ENCODE results near the gene MAPK9.

MAPK9 gene

DNA sequence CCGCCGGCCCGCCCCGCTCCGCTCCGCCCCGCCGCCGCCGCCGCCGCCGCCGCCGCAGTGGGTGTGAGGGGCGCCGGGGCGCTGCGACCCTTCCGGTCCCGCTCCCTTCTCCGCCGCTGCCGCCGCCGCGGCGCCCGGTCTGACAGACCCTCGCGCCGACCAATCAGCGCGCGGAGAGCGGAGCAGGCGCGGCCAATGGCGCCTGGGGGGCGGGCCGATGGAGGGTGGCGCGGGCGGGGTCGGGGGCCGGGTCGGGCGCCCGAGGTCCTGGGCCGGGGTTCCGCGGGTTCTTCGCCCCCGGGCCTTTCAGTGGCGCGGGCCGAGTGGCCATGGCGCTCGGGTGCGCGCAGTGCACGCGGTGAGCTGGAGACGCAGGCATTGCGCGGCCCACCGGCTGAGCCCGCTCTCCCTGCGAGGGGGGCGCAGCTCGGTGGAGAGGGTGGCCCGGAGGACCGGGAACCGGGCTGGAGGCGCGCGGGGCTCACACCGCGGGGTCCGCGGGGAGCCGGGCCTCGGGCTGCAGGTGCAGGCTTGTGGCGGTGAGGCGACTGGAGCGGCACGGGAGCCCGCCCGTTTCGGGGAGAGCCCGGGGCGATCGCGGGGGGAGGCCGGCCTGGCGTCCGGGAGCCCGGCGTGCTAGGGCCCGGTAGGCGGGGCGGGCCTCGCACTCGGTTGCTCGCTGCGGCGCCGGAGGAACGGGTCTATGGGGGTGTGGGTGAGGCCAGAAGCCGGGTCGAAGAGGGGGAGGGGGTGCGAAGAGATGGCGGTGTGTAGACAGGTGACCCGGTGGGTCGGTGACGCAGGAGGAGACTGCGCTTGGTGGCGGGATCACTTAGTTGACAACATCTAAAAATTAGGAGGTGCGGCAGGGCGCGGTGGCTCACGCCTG, at the start of gene MAPK9:
Gene MAPK9 (minus strand): TSS at position 141 of the 889 bp plus-strand sequence. CDS start 11,522 bp downstream, outside the sequence.
- Mint-ChIP-seq H3K27me3 (no peaks in the 10 kb centered on the region), H3K36me3 (peaks cover 15% of the 10 kb centered on the region), H3K9me3 (no peaks in the 10 kb centered on the region), H3K4me1 (peaks cover 42% of the 10 kb centered on the region), H3K27ac (peak within 1 kb of the TSS; percentile 99), H3K4me3 (peak within 1 kb of the TSS; percentile 95)
- CTCF ChIA-PET: interaction anchor here (0.7 to 5.7 kb wide), 10 partner anchors 19 to 1145 kb away, joined by 3 to 88 read pairs (median 8); partner anchors contain the start of gene RASGEF1C
- DNase-seq: peak; percentile 86

DNA sequence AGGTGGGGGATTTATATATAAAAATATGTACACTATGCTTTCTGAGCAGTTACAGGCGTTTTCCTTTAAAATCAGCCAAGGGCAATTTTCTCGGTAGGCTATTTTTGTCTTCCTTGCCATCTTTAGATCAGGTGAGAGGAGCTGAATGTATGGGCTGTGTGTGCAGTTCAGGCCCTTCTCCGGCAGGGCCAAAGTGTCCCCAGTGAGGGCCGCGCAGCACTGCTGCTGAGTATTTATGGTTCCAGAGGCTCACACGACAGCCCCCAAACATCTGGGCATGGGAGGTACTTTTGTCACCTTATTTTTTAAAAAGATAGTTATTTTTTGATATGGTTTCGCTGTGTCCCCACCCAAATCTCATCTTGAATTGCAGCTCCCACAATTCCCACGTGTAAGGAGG, 49.7 kb upstream of the MAPK9 start:
- Mint-ChIP-seq H3K4me1 (no peaks in the 10 kb centered on the region), H3K27me3 (peaks cover 26% of the 10 kb centered on the region), H3K27ac (no peak overlapping the region), H3K4me3 (no peak overlapping the region), H3K9me3 (no peaks in the 10 kb centered on the region), H3K36me3 (no peaks in the 10 kb centered on the region)
- CTCF ChIA-PET: interaction anchor here (4.0 kb wide), 1 partner anchor 13 kb away, joined by 18 read pairs; no protein-coding TSS in a partner anchor
- DNase-seq: no peak

DNA sequence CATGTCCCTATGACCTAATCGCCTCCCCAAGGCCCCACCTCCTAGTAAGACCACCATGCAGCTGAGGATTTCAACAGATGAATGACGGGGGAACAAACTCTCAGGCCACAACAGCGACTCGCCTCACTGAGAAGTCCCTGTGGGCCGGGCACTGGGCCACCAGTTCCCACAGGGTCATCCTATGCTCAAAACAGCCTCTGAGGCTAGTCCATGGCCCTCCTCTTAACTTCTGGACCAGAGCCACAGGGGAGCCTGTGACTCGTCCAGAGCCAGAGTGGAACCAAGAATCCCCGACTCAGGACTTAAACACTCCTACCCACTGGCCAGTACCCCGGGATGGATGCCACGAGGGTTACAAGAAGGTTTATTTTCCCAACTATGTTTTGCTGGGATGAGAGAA, 49.0 kb upstream of the MAPK9 start:
- H3K27me3 Mint-ChIP-seq: peaks cover 21% of the 10 kb centered on the region
- no peak overlapping the region for H3K27ac Mint-ChIP-seq
- no peaks in the 10 kb centered on the region for H3K36me3 Mint-ChIP-seq
- no peak overlapping the region for H3K4me3 Mint-ChIP-seq
- no peaks in the 10 kb centered on the region for H3K4me1 Mint-ChIP-seq
- CTCF ChIA-PET: interaction anchor here (0.9 kb wide), 1 partner anchor 12 kb away, joined by 4 read pairs; no protein-coding TSS in a partner anchor
- no peak for DNase-seq
- no peaks in the 10 kb centered on the region for H3K9me3 Mint-ChIP-seq

DNA sequence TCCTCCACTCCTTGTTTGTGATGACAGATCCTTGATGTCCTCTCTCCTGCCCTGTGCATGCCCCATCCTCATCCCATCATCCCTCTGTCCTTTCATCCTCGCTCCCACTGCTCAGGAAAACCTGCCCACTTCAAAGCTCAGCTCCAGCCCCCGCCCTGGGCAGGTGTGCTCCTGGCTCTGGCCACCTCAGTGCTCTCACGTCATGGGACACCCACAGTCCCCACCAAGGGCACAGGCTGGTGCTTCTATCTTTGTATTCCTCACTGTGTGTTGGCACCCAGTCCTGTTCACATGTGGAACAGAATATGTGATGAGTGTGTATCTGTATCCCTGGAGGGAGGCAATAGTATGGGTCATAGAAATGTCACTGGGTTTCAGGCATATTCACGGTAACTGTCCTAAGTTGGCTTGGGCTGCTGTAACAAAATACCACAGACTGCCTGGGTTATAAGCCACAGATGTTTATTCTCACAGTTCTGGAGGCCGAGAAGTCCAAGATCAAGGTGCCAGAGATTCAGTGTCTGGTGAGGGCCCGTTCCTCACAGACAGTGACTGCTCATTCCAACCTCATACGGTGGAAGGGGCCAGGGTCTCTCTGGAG, 47.8 kb upstream of the MAPK9 start:
- DNase-seq: no peak
- Mint-ChIP-seq H3K9me3 (no peaks in the 10 kb centered on the region), H3K4me1 (no peaks in the 10 kb centered on the region), H3K4me3 (no peak overlapping the region), H3K27ac (no peak overlapping the region), H3K36me3 (no peaks in the 10 kb centered on the region), H3K27me3 (peaks cover 21% of the 10 kb centered on the region)
- CTCF ChIA-PET: interaction anchor here (3.2 kb wide), 1 partner anchor 11 kb away, joined by 10 read pairs; no protein-coding TSS in a partner anchor

DNA sequence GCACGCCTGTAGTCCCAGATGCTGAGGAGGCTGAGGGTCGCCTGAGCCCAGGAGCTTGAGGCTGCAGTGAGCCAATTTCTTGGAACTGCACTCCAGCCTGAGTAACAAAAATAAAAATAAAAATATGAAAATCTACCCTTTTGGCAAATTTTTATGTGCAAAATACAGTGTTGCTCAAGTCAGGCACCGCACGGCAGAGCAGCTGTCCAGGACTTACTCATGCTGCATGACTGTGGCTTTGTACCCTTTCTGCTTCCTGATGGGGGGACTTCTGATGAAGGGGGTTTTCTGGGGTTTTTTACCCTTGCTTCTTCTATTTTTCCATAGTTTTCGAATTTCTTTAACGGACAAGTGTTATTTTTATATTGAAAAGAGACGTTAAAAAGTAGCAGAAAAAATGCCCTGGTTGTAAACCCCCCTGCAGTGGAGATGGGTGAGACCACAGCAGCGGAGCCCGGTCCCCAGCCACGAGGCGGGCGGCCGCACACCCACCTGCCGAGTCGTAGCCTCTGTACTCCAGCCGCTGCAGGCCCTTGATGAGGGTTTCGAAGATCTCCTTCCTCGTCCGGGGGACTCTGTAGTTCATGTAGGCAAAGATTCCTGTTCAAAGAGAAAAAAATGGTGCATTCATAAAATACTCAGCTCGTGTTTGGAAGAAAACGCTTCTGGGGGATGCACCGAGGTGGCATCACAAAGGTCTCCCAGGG, 46.3 kb upstream of the MAPK9 start:
- H3K4me1 Mint-ChIP-seq: no peaks in the 10 kb centered on the region
- DNase-seq: no peak
- H3K36me3 Mint-ChIP-seq: no peaks in the 10 kb centered on the region
- no peak overlapping the region for H3K27ac Mint-ChIP-seq
- H3K4me3 Mint-ChIP-seq: no peak overlapping the region
- H3K9me3 Mint-ChIP-seq: no peaks in the 10 kb centered on the region
- H3K27me3 Mint-ChIP-seq: peaks cover 18% of the 10 kb centered on the region
- CTCF ChIA-PET: interaction anchor here (3.2 kb wide), 1 partner anchor 9 kb away, joined by 10 read pairs; no protein-coding TSS in a partner anchor

DNA sequence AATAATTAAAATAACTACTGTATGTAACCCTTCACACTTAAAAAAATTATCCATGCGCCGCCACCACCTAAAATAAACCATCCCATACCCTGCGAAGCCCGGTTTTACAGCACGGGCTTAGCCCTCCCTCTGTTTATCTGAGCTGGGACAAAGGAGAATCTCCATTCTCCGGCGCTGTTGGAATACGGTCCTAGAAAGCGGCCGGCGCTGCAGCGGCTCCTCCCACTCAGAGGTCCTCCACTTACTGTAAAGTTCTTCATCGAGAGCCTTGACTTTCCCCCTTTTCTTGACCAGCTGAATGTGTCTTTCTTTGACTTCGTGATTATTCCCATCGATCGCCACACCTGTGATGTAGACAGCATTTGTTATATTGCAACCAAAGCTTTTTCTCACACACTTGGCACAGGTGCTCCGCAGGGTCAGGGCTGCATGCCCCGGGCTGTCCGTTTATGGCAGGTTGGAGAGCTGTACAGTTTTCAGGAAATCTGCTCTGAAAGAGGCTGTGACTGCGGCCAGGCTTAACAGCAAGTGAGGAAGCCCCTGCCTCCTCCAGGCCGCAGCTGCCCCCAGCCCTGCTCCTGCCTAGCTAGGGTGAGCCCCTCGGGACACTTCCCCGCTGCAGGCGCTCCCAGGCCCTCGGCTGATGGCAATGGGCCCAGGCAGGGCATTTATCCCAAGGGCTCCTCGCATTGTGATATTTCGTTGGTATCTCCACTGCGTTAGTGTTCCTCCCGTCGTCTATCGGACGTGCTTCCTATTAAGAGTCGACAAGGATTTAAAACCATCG, 44.5 kb upstream of the MAPK9 start:
- Mint-ChIP-seq H3K4me3 (no peak overlapping the region), H3K4me1 (no peaks in the 10 kb centered on the region), H3K36me3 (no peaks in the 10 kb centered on the region), H3K27me3 (peaks cover 25% of the 10 kb centered on the region), H3K27ac (no peak overlapping the region), H3K9me3 (no peaks in the 10 kb centered on the region)
- DNase-seq: no peak
- CTCF ChIA-PET: interaction anchor here (3.2 kb wide), 1 partner anchor 8 kb away, joined by 10 read pairs; no protein-coding TSS in a partner anchor

DNA sequence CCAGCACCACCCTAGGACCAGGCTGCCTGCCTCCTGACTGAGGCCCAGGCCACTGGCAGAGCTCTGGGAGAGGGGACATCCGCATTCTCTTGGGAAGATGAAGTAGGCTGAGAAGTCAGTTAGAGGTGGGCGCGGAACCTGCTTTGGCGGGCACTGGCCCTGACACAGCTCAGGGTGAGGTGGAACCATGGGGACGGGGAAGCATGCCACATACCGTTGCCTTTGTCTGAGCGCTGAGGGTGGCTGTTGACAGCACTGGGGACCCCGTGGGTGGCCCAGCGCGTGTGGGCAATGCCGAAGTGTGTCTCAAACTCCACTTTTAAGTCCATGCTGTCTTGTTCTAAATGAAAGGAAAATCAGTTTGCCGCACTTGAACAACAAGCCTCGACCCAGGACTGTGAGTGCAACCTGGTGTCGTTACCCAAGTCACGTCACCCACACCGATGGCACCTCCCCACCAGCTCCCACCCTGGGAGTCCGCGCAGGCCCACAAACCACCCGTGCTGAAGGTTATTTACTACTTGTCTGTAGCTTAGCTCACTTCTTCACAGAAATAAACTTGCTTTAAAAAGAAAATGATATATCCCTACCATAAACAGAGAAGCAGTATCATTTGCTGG, 43.8 kb upstream of the MAPK9 start:
- no peak for DNase-seq
- Mint-ChIP-seq H3K27me3 (peaks cover 32% of the 10 kb centered on the region), H3K4me1 (no peaks in the 10 kb centered on the region), H3K27ac (no peak overlapping the region), H3K9me3 (no peaks in the 10 kb centered on the region), H3K4me3 (no peak overlapping the region), H3K36me3 (no peaks in the 10 kb centered on the region)
- CTCF ChIA-PET: no interaction called here

DNA sequence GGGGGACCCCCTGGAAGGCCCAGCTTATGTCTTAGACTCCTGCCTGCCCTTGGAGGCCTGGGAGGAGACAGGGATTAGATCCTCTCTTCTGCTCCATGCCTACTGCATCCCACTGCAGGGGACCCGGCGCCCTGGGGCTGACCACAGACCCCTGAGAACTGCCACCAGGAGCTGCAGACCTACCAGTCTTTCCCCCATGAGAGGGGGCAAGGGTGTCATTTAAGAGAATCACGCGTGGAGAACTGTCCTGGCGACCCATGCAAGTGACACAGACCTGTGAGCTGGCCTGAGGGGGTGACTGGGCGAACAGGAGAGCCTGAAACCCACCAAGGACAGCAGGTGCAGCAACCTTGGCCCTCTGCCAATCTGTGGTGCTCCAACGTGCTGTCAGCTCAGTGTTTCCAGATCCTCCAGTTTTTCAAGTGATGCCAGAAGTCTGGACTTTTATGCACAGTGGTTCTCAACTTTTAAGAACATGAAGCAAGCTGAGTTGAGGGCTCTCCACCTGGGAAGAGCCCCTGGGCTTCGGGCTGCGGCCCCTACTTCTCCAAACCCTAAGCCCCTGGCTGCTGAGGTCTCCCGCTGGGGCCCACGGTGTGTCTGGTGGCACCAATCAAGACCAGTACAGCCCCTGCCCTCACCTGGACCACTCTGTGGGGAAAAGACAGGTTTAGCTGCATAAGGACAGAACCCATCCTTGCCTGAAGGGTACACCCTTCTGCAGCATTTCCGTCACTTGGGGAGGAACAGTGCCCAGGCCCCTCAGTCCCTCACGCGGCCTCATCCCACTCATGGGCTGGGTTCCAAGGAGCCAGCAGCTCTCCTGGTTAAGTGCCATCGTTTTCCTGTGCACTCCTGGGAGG, 43.1 kb upstream of the MAPK9 start:
- H3K27me3 Mint-ChIP-seq: peaks cover 34% of the 10 kb centered on the region

DNA sequence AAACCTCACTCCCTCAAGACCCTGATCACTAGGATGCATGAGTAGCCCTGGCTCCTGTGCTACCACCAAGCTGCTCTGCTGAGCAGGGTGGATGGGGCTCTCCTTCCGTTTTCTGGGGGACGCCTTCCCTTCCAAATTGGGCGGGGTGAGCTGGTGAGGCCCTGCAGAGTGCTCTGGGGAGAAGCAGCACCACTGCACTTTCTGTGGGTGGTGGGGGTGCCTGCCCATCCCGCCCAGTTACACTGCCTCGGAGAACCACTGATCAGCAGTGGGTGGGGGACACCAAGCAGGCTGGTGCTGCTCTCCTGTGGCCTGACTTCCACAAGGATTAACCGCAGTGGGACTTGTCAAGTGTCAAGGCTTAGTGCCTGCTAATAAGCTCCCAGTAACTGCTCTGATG, 42.3 kb upstream of the MAPK9 start:
- CTCF ChIA-PET: interaction anchor here (1.3 kb wide), 1 partner anchor 18 kb away, joined by 3 read pairs; no protein-coding TSS in a partner anchor
- Mint-ChIP-seq H3K4me3 (no peak overlapping the region), H3K27ac (no peak overlapping the region), H3K36me3 (no peaks in the 10 kb centered on the region), H3K4me1 (no peaks in the 10 kb centered on the region), H3K9me3 (no peaks in the 10 kb centered on the region), H3K27me3 (peaks cover 34% of the 10 kb centered on the region)
- no peak for DNase-seq

More for the DNA sequence above, 43.1 kb upstream of the MAPK9 start:
- DNase-seq: no peak
- Mint-ChIP-seq H3K4me1 (no peaks in the 10 kb centered on the region), H3K9me3 (no peaks in the 10 kb centered on the region), H3K27ac (no peak overlapping the region), H3K4me3 (no peak overlapping the region), H3K36me3 (no peaks in the 10 kb centered on the region)
- CTCF ChIA-PET: no interaction called here

DNA sequence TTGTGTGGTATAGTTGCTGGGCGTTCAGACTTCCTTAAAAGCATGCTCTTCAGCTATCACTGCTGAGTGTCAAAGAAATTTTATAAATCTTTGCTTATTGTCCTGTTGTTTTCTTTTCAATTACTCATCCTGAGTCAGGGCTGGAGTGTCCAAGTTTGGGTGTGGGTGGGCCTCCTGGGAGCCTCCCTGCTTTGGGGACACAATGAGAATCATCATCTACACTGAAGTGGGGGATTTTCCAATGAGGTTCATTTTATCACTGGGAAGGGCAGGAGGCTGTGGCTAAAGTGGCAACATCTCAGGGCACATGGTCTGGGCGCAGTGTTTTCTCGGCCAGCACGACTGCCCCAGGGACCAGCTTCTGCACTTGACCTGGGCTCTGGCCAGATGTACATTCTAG, 41.8 kb upstream of the MAPK9 start:
- CTCF ChIA-PET: interaction anchor here (1.3 kb wide), 1 partner anchor 17 kb away, joined by 3 read pairs; no protein-coding TSS in a partner anchor
- peaks cover 34% of the 10 kb centered on the region for H3K27me3 Mint-ChIP-seq
- DNase-seq: no peak
- H3K27ac Mint-ChIP-seq: no peak overlapping the region
- H3K9me3 Mint-ChIP-seq: no peaks in the 10 kb centered on the region
- H3K4me3 Mint-ChIP-seq: no peak overlapping the region
- no peaks in the 10 kb centered on the region for H3K4me1 Mint-ChIP-seq
- no peaks in the 10 kb centered on the region for H3K36me3 Mint-ChIP-seq

DNA sequence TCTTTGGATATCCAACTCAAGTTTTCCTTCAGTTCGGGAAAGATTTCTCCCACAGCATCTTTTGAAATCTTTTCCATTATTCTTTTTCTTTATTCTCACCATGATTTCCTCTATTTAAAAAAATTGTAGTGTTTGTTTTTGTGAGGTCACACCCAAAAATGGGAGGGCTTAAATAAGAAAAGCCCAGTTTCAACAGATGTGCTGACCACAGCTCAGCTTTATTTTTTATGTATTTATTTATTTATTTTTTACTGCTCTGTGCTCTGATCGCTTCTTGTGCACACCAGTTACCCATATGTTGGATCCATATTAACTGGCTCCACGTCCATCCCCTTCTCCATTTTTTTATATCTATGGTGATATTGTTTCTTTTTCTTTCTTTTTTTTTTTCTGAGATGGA, 41.0 kb upstream of the MAPK9 start:
- no peak for DNase-seq
- Mint-ChIP-seq H3K36me3 (no peaks in the 10 kb centered on the region), H3K4me3 (no peak overlapping the region), H3K27ac (no peak overlapping the region), H3K4me1 (no peaks in the 10 kb centered on the region), H3K9me3 (no peaks in the 10 kb centered on the region), H3K27me3 (peaks cover 31% of the 10 kb centered on the region)
- CTCF ChIA-PET: interaction anchor here (1.1 to 1.3 kb wide), 2 partner anchors 17 to 19 kb away, joined by 3 read pairs; no protein-coding TSS in a partner anchor

DNA sequence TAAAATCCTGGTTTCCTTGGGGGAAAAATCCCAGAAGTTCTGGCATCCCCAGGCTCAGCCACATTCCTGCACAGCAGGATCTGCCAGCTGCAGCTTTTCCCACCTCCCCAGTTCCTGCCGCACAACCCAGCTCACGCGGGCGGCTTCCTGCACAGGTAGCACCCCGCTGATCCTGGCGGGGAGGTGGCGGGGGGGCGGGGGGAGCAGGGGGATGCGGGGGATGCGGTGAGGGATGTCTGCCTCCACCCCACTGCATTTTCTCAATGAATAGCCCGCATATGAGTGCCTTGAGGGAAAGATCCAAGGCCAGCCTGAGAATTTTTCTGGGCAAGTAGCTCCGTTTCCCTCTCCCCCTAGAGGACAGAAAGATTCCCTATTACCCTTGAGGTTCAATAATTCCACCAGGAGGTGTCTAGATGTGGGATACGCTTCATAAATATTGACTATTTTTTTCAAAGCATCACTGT, 40.2 kb upstream of the MAPK9 start:
- DNase-seq: no peak
- Mint-ChIP-seq H3K9me3 (no peaks in the 10 kb centered on the region), H3K4me3 (no peak overlapping the region), H3K4me1 (no peaks in the 10 kb centered on the region), H3K36me3 (no peaks in the 10 kb centered on the region), H3K27me3 (peaks cover 35% of the 10 kb centered on the region), H3K27ac (no peak overlapping the region)
- CTCF ChIA-PET: interaction anchor here (1.1 kb wide), 1 partner anchor 18 kb away, joined by 3 read pairs; no protein-coding TSS in a partner anchor
